Measurements from ENCODE around the gene RUNX1. TPM values are rescaled to one million over a fixed set of nuclear protein-coding genes. Genes with fewer than 3 reads are reported as not detected.

Gene RUNX1
- total RNA-seq, 2 donors from 2014 or later = 4.9 to 12.5 TPM

GRCh38 chr21:34916446-34916845, 132.7 kb downstream of the RUNX1 start:
- Histone ChIP-seq H3K4me3 (no peak overlapping the region), H3K27me3 (no peaks in the 10 kb centered on the region), H3K4me1 (no peaks in the 10 kb centered on the region), H3K27ac (no peak overlapping the region), H3K9me3 (no peaks in the 10 kb centered on the region), H3K36me3 (replicated peaks in 1 of 2; ENCODE audit: insufficient read depth in 1 of 2, low read depth in 2 of 2) (no peaks in the 10 kb centered on the region)
- ATAC-seq (no peak), DNase-seq (no peak)
- WGBS, 2 donors = 76 to 81% methylated on average over 7 of the region's 7 CpGs
- intact Hi-C loops (cut with DNase I) = no loop called here
- TF ChIP-seq CTCF (IDR thresholded peaks at IDR 0.05) = no peak
- TF ChIP-seq POLR2A (IDR thresholded peaks at IDR 0.05) = no peak

- intact Hi-C loops (cut with DNase I) = no loop called here
- Histone ChIP-seq H3K9me3 (no peaks in the 10 kb centered on the region), H3K27ac (no peak overlapping the region), H3K4me1 (no peaks in the 10 kb centered on the region), H3K4me3 (no peak overlapping the region), H3K36me3 (replicated peaks in 1 of 2; ENCODE audit: insufficient read depth in 1 of 2, low read depth in 2 of 2) (no peaks in the 10 kb centered on the region), H3K27me3 (no peaks in the 10 kb centered on the region)
- TF ChIP-seq POLR2A (IDR thresholded peaks at IDR 0.05) = no peak
- no peak for TF ChIP-seq CTCF (IDR thresholded peaks at IDR 0.05)
- DNase-seq (no peak), ATAC-seq (no peak)
Measured at GRCh38 chr21:34915364-34915841, 133.7 kb downstream of the RUNX1 start.

GRCh38 chr21:34914239-34914638, 134.9 kb downstream of the RUNX1 start:
- Histone ChIP-seq H3K9me3 (no peaks in the 10 kb centered on the region), H3K27me3 (no peaks in the 10 kb centered on the region), H3K4me3 (no peak overlapping the region), H3K4me1 (no peaks in the 10 kb centered on the region), H3K36me3 (replicated peaks in 1 of 2; ENCODE audit: insufficient read depth in 1 of 2, low read depth in 2 of 2) (no peaks in the 10 kb centered on the region), H3K27ac (no peak overlapping the region)
- ATAC-seq (no peak), DNase-seq (no peak)
- intact Hi-C loops (cut with DNase I) = no loop called here
- TF ChIP-seq POLR2A (IDR thresholded peaks at IDR 0.05) = no peak
- TF ChIP-seq CTCF (IDR thresholded peaks at IDR 0.05) = no peak
- WGBS, 2 donors = 46 to 73% methylated on average over 3 of the region's 3 CpGs

GRCh38 chr21:34913811-34914210, 135.3 kb downstream of the RUNX1 start:
- no peak for DNase-seq
- no peak for ATAC-seq
- H3K27ac ChIP-seq = no peak overlapping the region
- no peak overlapping the region for H3K4me3 ChIP-seq
- TF ChIP-seq POLR2A (IDR thresholded peaks at IDR 0.05) = no peak
- no peak for TF ChIP-seq CTCF (IDR thresholded peaks at IDR 0.05)
- H3K9me3 ChIP-seq = no peaks in the 10 kb centered on the region
- intact Hi-C loops (cut with DNase I) = no loop called here
- no peaks in the 10 kb centered on the region for H3K27me3 ChIP-seq
- H3K36me3 ChIP-seq (replicated peaks in 1 of 2; ENCODE audit: insufficient read depth in 1 of 2, low read depth in 2 of 2) = no peaks in the 10 kb centered on the region
- H3K4me1 ChIP-seq = no peaks in the 10 kb centered on the region
- 51 to 68% methylated on average over 5 of the region's 5 CpGs for WGBS, 2 donors
